Endothelial cell of umbilical vein (primary cell): ENCODE data around the gene KRTAP10-8. TPM values are rescaled to one million over a fixed set of nuclear protein-coding genes. Genes with fewer than 3 reads are reported as not detected.

Experiments
- BruUV-seq: library from RNA; stranded (reverse); fragments of 400-500 nt; replicated peaks from 2 replicates; lab custom pipeline; 2021; lab: Mats Ljungman, UMichigan
- CTCF ChIA-PET: fragments of 300-600, 350-600 bp; sonication (Branson Sonifier 250); formaldehyde crosslinking; loops from one replicate; lab custom pipeline; 2021; ENCODE audit warnings: antibody characterized with exemption, inconsistent platforms; lab: Charles Lee
- POLR2A ChIA-PET: fragments of 300-600, 350-600 bp; sonication (Branson Sonifier 250); formaldehyde crosslinking; loops from one replicate; lab custom pipeline; 2021; ENCODE audit warnings: antibody characterized with exemption, inconsistent platforms; lab: Charles Lee
- DNase-seq: peaks from one replicate; pipeline ENCODE4 v3.0.0-alpha.2; 2011; ENCODE audit warnings: low read depth, low spot score
- FAIRE-seq: peaks from 2 replicates; lab custom pipeline; 2011; peaks lifted over from hg19 to GRCh38; lab: Jason Lieb, UNC
- H2AFZ ChIP-seq: 2 replicates; pipeline ENCODE4 v1.6.0; 2012; ENCODE audit warnings: low read depth, low read length, control low read depth, inconsistent platforms
- H3K27ac ChIP-seq: 2 replicates; pipeline ENCODE4 v1.5.1; 2011; ENCODE audit warnings: low read depth, mild to moderate bottlenecking, control low read depth, low read length, moderate library complexity; ENCODE audit not compliant: insufficient read depth
- H3K27me3 ChIP-seq, 2 experiments: 2 replicates each; pipeline versions ENCODE4 v1.6.0 to v1.6.1; 2011; ENCODE audit warnings: low read length in 2 of 2, mixed read lengths in 1 of 2; ENCODE audit not compliant: control insufficient read depth in 2 of 2, insufficient read depth in 2 of 2
- H3K36me3 ChIP-seq, 2 experiments: 2 replicates in 1 of 2; 3 replicates in 1 of 2; pipeline ENCODE4 v1.5.1; 2011; ENCODE audit warnings: low read length in 2 of 2, mild to moderate bottlenecking in 1 of 2, moderate library complexity in 1 of 2; ENCODE audit not compliant: control insufficient read depth in 2 of 2, insufficient read depth in 2 of 2; ENCODE audit errors: extremely low read depth in 1 of 2
- H3K4me1 ChIP-seq: 3 replicates; pipeline ENCODE4 v1.5.1; 2011; ENCODE audit warnings: mild to moderate bottlenecking, low read length; ENCODE audit not compliant: control insufficient read depth, insufficient read depth; ENCODE audit errors: extremely low read depth
- H3K4me2 ChIP-seq: 2 replicates; pipeline ENCODE4 v1.6.1; 2011; ENCODE audit warnings: low read length, control low read depth, mixed read lengths; ENCODE audit not compliant: insufficient read depth
- H3K4me3 ChIP-seq, 3 experiments: fragments of 200-600 bp in 1 of 3; sonication (generic), shearing (Covaris generic) in 1 of 3; replicated peaks in 1 of 3; 2 replicates each; pipeline ENCODE4 v1.5.1; 2011 to 2016; ENCODE audit warnings: control low read depth in 3 of 3, low read length in 3 of 3, mild to moderate bottlenecking in 2 of 3, inconsistent platforms in 1 of 3, low read depth in 1 of 3, moderate library complexity in 1 of 3; ENCODE audit not compliant: insufficient read depth in 1 of 3
- H3K79me2 ChIP-seq: 2 replicates; pipeline ENCODE4 v1.6.0; 2012; ENCODE audit warnings: low read length, inconsistent platforms; ENCODE audit not compliant: control insufficient read depth, insufficient read depth
- H3K9ac ChIP-seq: replicated peaks from 2 replicates; pipeline ENCODE3; 2011; ENCODE audit warnings: low read length, control low read depth; ENCODE audit not compliant: insufficient read depth; ENCODE audit errors: extremely low read depth
- H3K9me1 ChIP-seq: replicated peaks from 3 replicates; pipeline ENCODE4 v1.6.0; 2011; ENCODE audit warnings: mild to moderate bottlenecking, low read length; ENCODE audit not compliant: control insufficient read depth, insufficient read depth; ENCODE audit errors: extremely low read depth
- H3K9me3 ChIP-seq: replicated peaks from 2 replicates; pipeline ENCODE4 v1.5.1; 2012; ENCODE audit warnings: low read length, inconsistent platforms; ENCODE audit not compliant: control insufficient read depth, insufficient read depth
- H4K20me1 ChIP-seq: replicated peaks from 2 replicates; pipeline ENCODE3; 2011; ENCODE audit warnings: mild to moderate bottlenecking, low read length; ENCODE audit not compliant: control insufficient read depth, insufficient read depth; ENCODE audit errors: extremely low read depth
- CTCF ChIP-seq, 2 donors: IDR thresholded peaks; 1 replicate in 1 of 2; 2 replicates in 1 of 2; pipeline ENCODE4 v1.5.1; 2011; ENCODE audit warnings: low read length in 2 of 2, mild to moderate bottlenecking in 2 of 2, moderate library complexity in 2 of 2, control low read depth in 1 of 2, inconsistent platforms in 1 of 2, low read depth in 1 of 2; ENCODE audit not compliant: insufficient read depth in 1 of 2; ENCODE audit errors: extremely low read depth in 1 of 2
- EZH2 ChIP-seq: IDR thresholded peaks from 2 replicates; pipeline ENCODE4 v1.6.1; 2012; ENCODE audit warnings: borderline replicate concordance, low read depth, mild to moderate bottlenecking, moderate library complexity, low read length, inconsistent platforms; ENCODE audit not compliant: severe bottlenecking
- FOS ChIP-seq: IDR thresholded peaks from 2 replicates; pipeline ENCODE4 v1.6.1; 2011; ENCODE audit warnings: mild to moderate bottlenecking, low read length, moderate library complexity, borderline replicate concordance; ENCODE audit not compliant: insufficient read depth
- GATA2 ChIP-seq: IDR thresholded peaks from 2 replicates; pipeline ENCODE4 v1.7.0; 2011; ENCODE audit warnings: low read depth, mild to moderate bottlenecking, moderate library complexity, mixed read lengths, low read length; ENCODE audit not compliant: insufficient read length, insufficient read depth
- JUN ChIP-seq: IDR thresholded peaks from 2 replicates; pipeline ENCODE4 v1.6.1; 2011; ENCODE audit warnings: borderline replicate concordance, low read depth; ENCODE audit not compliant: insufficient read length, insufficient read depth
- MYC ChIP-seq: IDR thresholded peaks from one replicate; pipeline ENCODE4 v1.6.1; 2011; ENCODE audit warnings: mild to moderate bottlenecking, low read depth, low read length
- POLR2A ChIP-seq: IDR thresholded peaks from 2 replicates; pipeline ENCODE4 v1.6.1; 2012; ENCODE audit warnings: low read depth, mild to moderate bottlenecking, control low read depth, low read length
- POLR2AphosphoS5 ChIP-seq: IDR thresholded peaks from 2 replicates; pipeline ENCODE4 v1.6.1; 2012; ENCODE audit warnings: low read depth, mild to moderate bottlenecking, control low read depth, low read length, moderate library complexity; ENCODE audit not compliant: insufficient read depth
- dilution Hi-C: fragments of 300-500 bp; cut with MboI; formaldehyde crosslinking; loops from one replicate; pipeline ENCODE4 v1.15.0; 2019; ENCODE audit warnings: low sequenced_read_pairs; ENCODE audit not compliant: extremely low pct_ligation_motif_present
- intact Hi-C: fragments of 100-400 bp; cut with micrococcal nuclease; formaldehyde crosslinking; loops from one replicate; pipeline ENCODE4 v1.10.0; 2022
- polyA plus RNA-seq, 4 experiments: library from polyadenylated mRNA; depleted of rRNA in 3 of 4; stranded (reverse) in 3 of 4; unstranded in 1 of 4; fragments of >200 nt; gene quantifications; 2 replicates each; pipeline versions ENCODE4 v1.2.1 to v1.2.3, GENCODE V29; 2011 to 2012; ENCODE audit warnings: missing spikeins in 1 of 4
- total RNA-seq: library from RNA; stranded (reverse); gene quantifications from 2 replicates; pipeline ENCODE4 v1.2.3, GENCODE V29; 2021
- TF ChIP-seq, protein P1 (sequence below): IDR thresholded peaks from 2 replicates; pipeline ENCODE4 v1.6.1; 2011; ENCODE audit not compliant: insufficient read depth, insufficient read length

KRTAP10-8 gene
- total and polyA plus RNA-seq, 2 donors (not counting 3 experiments of a cell fraction or from before 2014, with no cell fraction given) = not detected

DNA sequence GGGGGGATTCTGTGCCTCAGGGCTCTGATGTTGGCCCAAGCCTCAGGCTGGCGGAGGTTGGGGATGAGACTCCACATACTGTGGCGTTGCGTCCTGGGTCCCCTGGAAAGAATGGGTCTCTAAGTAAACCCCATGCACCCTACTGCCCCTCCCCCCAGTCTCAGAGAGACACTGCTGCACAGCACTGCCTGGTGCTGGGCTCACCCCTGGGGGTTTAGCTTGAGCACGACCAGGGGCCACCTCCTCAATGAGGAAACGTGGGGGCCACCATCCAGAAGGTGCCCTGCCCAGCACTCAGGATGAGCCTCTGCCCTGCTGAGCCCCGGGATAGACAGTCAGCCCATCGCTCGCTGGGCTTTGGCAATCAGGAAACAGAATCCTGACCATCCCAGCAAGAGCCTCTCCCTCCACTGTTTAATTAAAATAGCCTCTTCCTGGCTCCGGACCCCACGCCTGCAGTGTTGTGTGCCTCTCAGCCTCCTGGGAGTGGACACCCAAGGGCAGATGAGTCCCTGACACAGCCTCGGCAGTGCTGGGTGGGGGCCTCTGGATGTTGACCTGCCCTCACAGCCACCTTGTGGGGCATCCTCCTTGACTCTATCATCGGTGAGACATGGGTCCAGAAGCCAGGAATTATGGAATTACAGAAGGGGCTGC is 41.9 kb upstream of the KRTAP10-8 start:
- Histone ChIP-seq H3K9me1 (no peaks in the 10 kb centered on the region), H4K20me1 (no peaks in the 10 kb centered on the region), H3K4me1 (no peaks in the 10 kb centered on the region), H3K36me3 (no peaks in the 10 kb centered on the region), H3K9me3 (no peaks in the 10 kb centered on the region), H3K4me3 (no peak overlapping the region), H2AFZ (no peak overlapping the region), H3K9ac (no peak overlapping the region), H3K27ac (no peak overlapping the region), H3K27me3 (peaks cover 0 to 3% of the 10 kb centered on the region in 2 experiments), H3K4me2 (no peak overlapping the region), H3K79me2 (no peaks in the 10 kb centered on the region)
- intact Hi-C loops = no loop called here
- no TSS peak for BruUV-seq
- TF ChIP-seq JUN (no peak), EZH2 (no peak), FOS (no peak), CTCF (IDR thresholded peaks at IDR 0.05; ENCODE audit: extremely low read depth in 1 of 2, insufficient read depth in 1 of 2, low read depth in 1 of 2, low read length in 2 of 2) (no peak), POLR2A (no peak), POLR2AphosphoS5 (no peak), GATA2 (no peak), MYC (no peak)
- TF ChIP-seq, protein P1, sequence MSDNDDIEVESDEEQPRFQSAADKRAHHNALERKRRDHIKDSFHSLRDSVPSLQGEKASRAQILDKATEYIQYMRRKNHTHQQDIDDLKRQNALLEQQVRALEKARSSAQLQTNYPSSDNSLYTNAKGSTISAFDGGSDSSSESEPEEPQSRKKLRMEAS = no peak
- dilution Hi-C loops = no loop called here
- FAIRE-seq (no peak), DNase-seq (no peak)
- ChIA-PET CTCF (no interaction called here), POLR2A (no interaction called here)
